GM21619 (cell line): ENCODE data around the gene PTH2.

Experiments used
- ATAC-seq: cut with Tn5 transposase; IDR thresholded peaks from one replicate; pipeline ENCODE4 v1.9.1; 2021; ENCODE audit not compliant: unreplicated experiment

Gene PTH2

GRCh38 chr19:49432141-49433073, 9.2 kb upstream of the PTH2 start:
- no peak for ATAC-seq

GRCh38 chr19:49431330-49431749, 8.1 kb upstream of the PTH2 start:
- no peak for ATAC-seq

GRCh38 chr19:49430678-49431329, 7.6 kb upstream of the PTH2 start:
- ATAC-seq, result no peak

- ATAC-seq, result no peak
Measured at GRCh38 chr19:49430172-49430677, 7.0 kb upstream of the PTH2 start.

GRCh38 chr19:49428547-49429451, 5.6 kb upstream of the PTH2 start:
- ATAC-seq, result no peak

GRCh38 chr19:49427855-49428546, 4.8 kb upstream of the PTH2 start:
- no peak for ATAC-seq

GRCh38 chr19:49427339-49427738, 4.1 kb upstream of the PTH2 start:
- ATAC-seq, result no peak

- no peak for ATAC-seq
Measured at GRCh38 chr19:49425922-49426592, 2.8 kb upstream of the PTH2 start.

- ATAC-seq, result no peak
Measured at GRCh38 chr19:49425178-49425577, 1.9 kb upstream of the PTH2 start, which contains the start of gene GFY. Gene GFY, plus strand, starts transcription at chr19:49425388. Its CDS starts 1,043 bp downstream, at chr19:49426431.

- ATAC-seq, result no peak
Measured at GRCh38 chr19:49423985-49424303, 703 bp upstream of the PTH2 start.

- no peak for ATAC-seq
Measured at GRCh38 chr19:49422407-49423070, 702 bp downstream of the PTH2 start.

GRCh38 chr19:49421878-49422202, 1.4 kb downstream of the PTH2 start:
- no peak for ATAC-seq

- ATAC-seq, result no peak
Measured at GRCh38 chr19:49421039-49421877, 2.0 kb downstream of the PTH2 start.

- ATAC-seq, result no peak
Measured at GRCh38 chr19:49420227-49420626, 3.0 kb downstream of the PTH2 start.

GRCh38 chr19:49419173-49419572, 4.1 kb downstream of the PTH2 start:
- no peak for ATAC-seq

GRCh38 chr19:49418511-49418910, 4.7 kb downstream of the PTH2 start:
- ATAC-seq, result no peak

- no peak for ATAC-seq
Measured at GRCh38 chr19:49417088-49417487, 6.2 kb downstream of the PTH2 start.

GRCh38 chr19:49415810-49416200, 7.4 kb downstream of the PTH2 start:
- ATAC-seq, result no peak
